Heart left ventricle (tissue), 13 donors: ENCODE data around the gene DGKA.

Source experiments
- CTCF ChIP-seq, 12 donors: fragments of 200-600 bp; sonication (generic) in 4 of 12; IDR thresholded peaks; one replicate each; pipeline versions ENCODE4 v1.5.0 to v1.8.0; 2018 to 2022; ENCODE audit warnings: antibody characterized with exemption in 12 of 12, mild to moderate bottlenecking in 5 of 12
- POLR2A ChIP-seq, 2 donors: fragments of 450-650 bp; IDR thresholded peaks; one replicate each; pipeline ENCODE4 v1.6.1; 2017; ENCODE audit warnings: antibody characterized with exemption in 2 of 2, mild to moderate bottlenecking in 2 of 2, moderate library complexity in 2 of 2
- donor health status: ischemic (EF 13 %, LVEDD 7.1; RV severe dilation, severe dysfunction).
- donor health status: DM: no; HTN: yes; CAD: no.
- donor health status: DM: no; HTN: no; CAD: no.
- donor health status: ischemic (EF 25% LVEDD 6.9; RV normal size, moderate dysfunction).
- donor health status: ischemic (EF 25% LVEDD 5.7; RV mildly dilated, moderate dysfunction).
- donor health status: ischemic (EF 35%, LVEDD 5.7; RV mildly dilated, moderate dysfunction).
- donor health status: nonischemic (EF 11% LVEDD 7.7; RV severe dilation, severe dysfunction).
- donor health status: DM: yes; HTN: yes; CAD: no.
- donor health status: PGD.
- donor health status: ischemic (EF 29% LVEDD 5.4; RV normal size, mild dysfunction).
- donor health status: nonischemic (EF 23%, LVEDD 6.1; RV moderate dilation, normal function).

- TF ChIP-seq POLR2A (IDR thresholded peaks at IDR 0.05) (no peak), CTCF (IDR thresholded peaks at IDR 0.05) (no peak)
Measured at GRCh38 chr12:56001487-56002100, 70.6 kb downstream of the DGKA start.
